UCSD-AML1 (cell line): ENCODE data around the gene GDF15.
"Not testable (repeated sequence)": the region's sequence is repeated elsewhere in the genome, so short reads cannot be mapped to it uniquely, and the experiment has no call there.

Experiments
- DNase-seq: peaks from one replicate; lab custom pipeline; 2025; ENCODE audit not compliant: unreplicated experiment; lab: John Stamatoyannopoulos, UW

Gene GDF15, protein sequence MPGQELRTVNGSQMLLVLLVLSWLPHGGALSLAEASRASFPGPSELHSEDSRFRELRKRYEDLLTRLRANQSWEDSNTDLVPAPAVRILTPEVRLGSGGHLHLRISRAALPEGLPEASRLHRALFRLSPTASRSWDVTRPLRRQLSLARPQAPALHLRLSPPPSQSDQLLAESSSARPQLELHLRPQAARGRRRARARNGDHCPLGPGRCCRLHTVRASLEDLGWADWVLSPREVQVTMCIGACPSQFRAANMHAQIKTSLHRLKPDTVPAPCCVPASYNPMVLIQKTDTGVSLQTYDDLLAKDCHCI

DNA sequence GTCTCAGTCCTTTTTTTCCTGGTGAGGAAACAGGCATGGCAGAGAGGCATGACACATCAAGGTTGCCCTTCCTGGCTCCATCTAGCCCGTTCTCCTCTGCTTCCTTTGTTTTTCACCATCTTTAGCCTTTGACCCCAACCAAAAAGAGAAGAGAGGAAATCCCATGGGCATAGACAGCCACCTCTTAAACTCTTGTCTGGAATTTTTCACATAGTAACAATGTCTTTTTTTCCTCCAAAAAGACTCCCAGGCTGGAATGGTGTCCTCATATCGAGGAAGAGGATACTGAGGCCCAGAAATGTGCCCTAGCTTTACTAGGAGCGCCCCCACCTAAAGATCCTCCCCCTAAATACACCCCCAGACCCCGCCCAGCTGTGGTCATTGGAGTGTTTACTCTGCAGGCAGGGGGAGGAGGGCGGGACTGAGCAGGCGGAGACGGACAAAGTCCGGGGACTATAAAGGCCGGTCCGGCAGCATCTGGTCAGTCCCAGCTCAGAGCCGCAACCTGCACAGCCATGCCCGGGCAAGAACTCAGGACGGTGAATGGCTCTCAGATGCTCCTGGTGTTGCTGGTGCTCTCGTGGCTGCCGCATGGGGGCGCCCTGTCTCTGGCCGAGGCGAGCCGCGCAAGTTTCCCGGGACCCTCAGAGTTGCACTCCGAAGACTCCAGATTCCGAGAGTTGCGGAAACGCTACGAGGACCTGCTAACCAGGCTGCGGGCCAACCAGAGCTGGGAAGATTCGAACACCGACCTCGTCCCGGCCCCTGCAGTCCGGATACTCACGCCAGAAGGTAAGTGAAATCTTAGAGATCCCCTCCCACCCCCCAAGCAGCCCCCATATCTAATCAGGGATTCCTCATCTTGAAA is at the start of gene GDF15:
Gene GDF15, plus strand, starts transcription at position 484 of the 868 bp plus-strand sequence. Its CDS starts 32 bp downstream, at position 516.
- DNase-seq: peak; percentile 49

DNA sequence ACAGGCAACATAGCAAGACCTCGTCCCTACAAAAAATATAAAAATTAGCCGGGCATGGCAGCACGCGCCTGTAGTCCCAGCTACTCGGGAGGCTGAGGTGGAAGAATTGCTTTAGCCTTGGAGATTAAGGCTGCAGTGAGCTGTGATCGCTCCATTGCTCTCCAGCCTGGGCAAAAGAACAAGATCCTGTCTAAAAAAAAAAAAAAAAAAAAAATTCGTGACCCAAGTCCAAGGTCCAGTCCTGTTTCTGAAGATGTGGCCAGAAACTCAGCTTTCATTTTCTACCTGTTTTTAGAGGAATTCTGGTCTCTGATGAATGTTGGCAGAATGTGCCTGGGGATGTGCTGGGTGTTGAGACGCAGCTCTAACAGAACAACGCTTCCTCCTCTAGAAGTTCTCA is 47.4 kb upstream of the GDF15 start:
- DNase-seq: no peak

DNA sequence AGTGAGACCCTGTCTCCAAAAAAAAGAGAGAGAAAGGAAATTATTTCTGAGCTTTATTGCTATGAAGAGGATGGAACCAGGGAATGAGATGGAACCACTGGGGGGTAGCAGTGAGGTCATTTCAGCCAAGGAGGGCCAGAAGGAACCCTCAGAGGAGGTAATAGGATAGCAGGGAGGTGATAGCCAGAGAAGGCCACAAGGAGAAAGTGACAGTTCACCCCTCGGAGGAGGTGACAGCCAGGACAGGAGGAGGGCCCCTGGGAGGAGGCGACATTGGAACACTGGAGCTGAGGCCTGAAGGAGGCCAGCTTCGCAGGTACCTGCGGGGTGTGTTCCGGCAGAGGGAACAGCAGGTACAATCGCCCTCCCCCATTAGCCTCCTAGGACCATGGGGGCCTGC is 46.2 kb upstream of the GDF15 start:
- DNase-seq: no peak

DNA sequence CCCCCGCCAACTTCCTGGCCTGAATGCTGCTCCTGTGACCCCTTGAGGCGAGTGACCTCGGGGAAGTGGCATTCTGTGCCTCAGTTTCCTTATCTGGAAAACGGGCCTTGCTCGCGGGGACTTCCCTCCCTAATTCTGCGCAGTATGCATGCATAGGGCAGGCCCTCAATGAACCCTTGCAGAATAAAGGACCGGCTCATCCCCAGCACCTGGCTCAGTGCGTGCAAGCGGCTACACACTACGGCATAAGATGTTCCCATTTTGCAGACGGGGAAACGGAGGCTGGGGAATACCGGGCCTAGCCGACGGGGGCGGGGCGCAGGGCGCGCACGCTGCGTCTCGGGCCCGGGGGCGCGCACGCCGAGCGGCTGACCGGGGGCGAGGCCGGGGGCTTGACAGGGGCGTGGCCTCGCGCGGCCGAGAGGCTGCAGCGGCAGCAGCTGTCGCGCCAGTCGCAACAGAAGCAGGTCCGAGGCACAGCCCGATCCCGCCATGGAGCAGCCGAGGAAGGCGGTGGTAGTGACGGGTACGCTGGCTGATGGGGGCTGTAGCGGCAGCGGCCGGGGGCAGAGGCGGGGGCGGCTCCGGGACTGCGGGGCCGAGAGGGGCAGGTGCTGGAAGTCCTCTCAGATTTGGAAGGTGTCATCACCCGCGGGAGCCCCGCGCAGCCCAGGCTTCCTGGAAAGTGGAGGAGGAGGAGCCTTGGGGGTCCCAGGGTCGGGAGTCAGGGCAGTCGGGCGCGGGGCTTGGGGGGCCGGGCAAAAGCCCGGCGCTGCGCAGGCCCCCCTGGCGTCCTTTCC is 45.6 kb upstream of the GDF15 start, which contains the start of gene PGPEP1:
Gene PGPEP1, plus strand, starts transcription at position 409 of the 800 bp plus-strand sequence. Its CDS starts 84 bp downstream, at position 493.
- DNase-seq: peak; percentile 76

DNA sequence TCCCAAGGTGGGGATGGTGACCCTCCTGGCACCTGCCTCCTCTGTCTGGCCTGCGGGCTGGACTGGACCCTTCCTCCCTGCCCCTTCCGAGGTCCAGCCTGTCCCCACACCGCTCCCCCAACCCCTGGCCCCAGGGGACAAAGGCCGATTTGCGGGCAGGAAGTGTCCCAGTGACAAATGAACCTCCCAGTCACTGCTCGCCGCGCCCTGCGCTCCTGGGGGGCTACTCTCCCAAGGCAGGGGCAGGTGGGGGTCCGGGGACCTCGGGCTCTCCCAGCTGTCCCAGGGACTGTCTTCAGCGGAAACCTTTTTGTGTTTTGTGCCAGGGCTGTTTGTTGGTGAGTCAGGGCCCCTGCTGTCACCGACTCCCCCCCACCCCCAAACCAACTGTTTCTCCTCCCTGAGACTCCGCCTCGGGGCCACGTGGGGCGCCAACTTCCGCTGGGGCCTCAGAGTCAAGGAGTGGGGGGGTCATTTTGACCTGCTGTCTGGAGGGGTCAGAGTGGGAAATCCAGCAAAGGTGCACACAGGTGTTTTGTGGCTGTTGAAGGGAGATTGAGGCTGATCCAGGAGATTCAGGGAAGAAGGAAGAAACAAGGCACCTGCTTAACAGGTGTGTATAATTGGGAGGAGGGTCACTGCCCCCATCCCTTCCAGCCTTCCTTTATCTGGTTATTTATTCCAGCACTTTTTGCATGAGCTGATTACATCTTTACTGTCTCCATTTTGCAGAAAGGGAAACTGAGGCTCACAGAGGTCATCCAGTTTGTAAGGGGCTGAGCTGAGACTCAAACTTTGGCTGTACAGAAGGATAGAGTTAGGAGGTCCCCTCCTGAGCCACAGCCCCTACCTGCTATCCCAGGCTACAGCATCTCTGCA is 44.7 kb upstream of the GDF15 start:
- DNase-seq: peak; percentile 67

DNA sequence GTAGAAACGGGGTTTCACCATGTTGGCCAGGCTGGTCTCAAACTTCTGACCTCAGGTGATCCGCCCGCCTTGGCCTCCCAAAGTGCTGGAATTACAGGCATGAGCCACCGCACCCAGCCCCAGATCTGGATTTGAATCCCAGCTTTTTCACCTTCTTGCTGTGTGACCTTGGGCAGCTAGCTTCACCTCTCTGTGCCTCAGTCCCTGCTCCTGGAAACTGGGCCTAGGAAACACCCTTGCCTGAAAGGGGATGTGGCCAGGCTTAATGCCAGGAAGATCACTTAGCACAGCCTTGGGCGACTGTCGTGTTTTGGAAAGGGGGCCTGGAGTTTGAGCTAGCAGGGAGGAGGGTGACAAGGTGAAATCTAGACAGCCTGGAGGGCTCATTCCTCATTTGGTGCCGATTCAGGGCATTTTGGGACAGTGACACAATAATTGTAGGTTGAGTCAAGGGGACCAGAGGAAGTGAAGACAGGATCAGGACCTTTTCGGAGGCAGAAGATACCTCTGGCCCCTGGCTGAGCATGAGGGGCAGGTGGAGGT is 43.8 kb upstream of the GDF15 start:
- DNase-seq: no peak

DNA sequence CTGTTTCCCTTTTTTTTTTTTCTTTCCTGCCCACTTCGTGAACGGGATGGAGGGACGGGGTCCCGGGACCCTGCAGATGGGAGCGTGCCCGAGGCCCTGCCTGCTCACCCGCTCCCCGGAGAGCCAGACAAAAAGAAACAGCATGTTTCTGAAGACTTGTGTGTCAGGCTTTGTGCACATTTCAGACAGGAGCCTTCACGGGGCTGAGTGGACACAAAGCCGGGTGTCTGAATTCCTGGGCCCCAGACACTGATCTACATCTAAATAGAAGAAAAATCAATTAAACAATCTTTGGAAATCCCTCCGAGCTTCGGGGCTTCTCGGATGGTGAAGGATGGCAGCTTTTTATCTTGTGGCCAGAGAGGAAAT is 41.4 kb upstream of the GDF15 start:
- DNase-seq: no peak

DNA sequence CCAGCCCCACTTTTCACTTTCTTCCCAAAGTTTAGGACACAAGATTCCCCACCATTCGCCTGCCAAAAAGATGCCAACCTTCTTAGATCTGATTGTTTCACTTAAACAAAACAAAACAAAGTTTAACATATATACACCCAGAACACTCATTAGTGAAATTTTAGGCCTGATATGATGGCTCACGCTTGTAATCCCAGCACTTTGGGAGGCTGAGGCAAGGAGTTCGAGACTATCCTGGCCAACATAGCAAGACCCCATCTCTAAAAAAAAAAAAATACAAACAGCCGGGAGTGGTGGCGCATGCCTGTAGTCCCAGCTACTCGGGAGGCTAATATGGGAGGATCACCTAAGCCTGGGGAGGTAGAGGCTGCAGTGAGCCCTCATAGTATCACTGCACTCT is 40.7 kb upstream of the GDF15 start:
- DNase-seq: no peak

DNA sequence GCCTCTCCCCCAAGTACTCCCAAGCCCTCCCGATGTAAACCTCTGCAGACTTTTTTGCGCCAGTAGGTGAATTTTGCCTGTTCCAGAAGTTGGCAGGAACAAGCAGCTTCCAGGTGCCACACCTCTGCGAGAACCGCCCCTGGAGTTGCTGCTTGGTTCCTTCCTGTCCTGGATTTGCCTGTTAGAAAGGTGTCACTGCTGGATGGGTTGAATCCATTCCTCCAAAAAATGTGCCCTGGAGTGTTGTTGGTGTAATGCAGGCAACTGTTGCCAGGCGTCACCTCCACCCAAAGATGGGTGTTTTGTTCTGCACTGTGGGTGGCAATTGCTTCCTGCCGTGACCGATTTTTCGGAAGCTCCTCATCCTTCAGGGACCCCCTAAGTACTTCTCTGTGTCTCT is 39.9 kb upstream of the GDF15 start:
- no peak for DNase-seq

DNA sequence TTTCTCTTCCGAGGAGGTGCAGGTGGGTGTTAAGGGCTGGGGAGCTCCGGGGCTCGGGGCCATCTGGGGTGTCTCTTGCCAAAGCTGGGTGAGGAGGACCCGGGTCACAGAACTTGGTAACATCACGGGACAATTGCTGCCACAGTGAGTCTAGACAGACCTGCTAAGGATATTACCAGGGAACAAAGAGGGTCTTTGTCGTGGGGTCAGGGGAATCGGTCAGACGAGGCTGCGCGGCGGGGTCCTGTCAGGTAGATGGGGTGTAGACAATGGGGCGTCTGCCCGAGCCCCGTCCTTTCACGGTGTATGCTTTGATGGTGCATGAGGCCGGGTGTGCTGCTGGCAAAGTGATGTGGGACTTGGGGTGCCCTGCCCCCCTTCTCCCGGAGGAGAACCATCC is 37.8 kb upstream of the GDF15 start:
- DNase-seq: no peak

DNA sequence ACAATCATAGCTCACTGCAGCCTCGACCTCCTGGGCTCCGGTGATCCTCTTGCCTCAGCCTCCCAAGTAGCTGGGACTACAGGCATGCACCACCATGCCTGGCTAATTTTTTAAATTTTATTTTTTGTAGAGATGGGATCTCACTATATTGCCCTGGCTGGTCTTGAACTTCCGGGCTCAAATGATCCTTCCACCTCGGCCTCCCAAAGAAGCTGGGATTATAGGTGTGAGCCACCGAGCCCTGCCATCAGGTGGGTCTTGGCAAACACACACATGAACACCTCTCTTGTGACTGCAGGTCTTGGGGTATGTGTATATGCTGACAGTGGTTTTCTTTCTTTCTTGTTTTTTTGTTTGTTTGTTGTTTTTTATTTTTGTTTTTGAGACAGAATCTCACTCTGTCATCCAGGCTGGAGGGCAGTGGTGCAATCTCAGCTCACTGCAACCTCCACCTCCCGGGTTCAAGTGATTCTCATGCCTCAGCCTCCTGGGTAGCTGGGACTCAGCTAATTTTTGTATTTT is 37.1 kb upstream of the GDF15 start:
- DNase-seq: not testable (repeated sequence)

DNA sequence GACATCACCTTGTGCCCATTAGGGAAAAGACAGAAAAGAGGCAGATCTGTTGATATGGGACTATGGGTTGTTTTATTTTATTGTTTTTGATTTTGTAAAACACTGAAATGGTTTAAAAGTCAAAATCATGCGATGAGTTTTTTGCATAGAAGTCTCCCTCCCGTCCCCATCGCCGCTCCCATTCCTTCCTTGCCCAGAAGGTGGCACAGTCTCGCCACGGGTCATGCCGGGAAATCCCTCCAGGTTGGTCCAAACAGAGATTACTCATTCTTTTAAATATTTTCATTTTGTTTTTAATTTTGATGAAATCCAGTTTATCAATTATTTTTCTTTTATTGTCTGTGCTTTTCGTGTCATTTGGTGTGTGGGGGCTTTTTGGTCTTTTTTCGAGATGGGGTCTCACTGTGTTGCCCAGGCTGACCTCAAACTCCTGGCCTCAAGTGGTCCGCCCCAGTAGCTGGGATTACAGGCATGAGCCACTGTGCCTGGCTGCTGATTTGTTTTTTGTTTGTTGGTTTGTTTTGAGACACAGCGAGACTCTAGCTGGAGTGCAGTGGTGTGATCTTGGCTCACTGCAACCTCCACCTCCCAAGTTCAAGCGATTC is 36.3 kb upstream of the GDF15 start:
- peak; percentile 63 for DNase-seq

DNA sequence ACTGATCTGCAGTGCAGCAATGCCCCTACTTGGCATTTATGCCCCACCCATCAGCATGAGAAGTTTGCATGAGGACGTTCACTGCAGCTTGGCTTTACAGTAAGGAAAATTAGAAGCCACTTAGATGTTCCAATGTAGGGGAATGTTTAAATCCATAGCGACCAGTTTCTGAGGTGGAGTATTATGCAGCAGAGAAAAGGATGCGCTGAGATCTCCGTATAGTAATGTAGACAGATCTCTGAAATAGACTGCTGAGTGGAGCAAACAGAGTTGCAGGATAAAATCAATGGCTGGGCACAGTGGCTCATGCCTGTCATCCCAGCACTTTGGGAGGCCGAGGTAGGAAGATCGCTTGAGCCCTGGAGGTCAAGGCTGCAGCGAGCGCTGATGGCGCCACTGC is 35.5 kb upstream of the GDF15 start:
- DNase-seq: no peak

DNA sequence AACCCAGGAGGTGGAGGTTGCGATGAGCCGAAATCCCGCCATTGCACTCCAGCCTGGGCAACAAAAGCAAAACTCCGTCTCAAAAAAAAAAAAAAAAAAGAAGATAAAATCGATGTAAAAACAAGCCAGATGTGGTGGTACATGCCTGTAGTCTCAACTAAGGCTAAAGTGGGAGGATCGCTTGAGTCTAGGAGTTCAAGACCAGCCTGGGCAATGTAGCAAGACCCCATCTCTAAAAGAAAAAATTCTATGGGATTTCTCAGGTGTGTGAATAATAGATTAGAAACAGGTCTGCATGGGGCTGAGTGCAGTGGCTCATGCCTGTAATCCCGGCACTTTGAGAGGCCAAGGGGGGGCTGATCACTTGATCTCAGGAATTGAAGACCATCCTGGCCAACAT is 34.4 kb upstream of the GDF15 start:
- DNase-seq: no peak

DNA sequence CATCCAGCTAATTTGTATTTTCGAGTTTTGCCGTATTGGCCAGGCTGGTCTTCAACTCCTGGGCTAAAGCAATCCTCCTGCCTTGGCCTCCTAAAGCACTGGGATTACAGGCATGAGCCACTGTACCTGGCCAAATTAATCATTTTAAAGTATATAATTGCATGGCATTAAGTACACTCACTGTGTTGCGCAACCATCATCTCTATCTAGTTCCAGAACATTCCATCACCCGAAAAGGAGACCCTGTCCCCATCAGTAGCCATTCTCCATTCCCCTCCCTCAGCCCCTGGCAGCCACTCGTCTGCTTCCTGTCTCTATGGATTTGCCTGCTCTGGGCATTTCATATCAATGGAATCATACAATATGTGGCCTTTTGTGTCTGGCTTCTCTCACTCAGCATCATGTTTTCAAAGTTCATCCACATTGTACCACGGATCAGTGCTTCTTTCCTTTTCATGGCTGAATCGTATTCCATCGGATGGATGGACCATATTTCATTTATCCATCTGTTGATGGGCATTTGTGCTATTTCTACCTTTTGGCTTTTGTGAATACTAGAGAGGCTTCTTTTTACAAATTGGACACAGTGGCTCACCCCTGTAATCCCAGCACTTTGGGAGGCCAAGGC is 32.5 kb upstream of the GDF15 start:
- no peak for DNase-seq

DNA sequence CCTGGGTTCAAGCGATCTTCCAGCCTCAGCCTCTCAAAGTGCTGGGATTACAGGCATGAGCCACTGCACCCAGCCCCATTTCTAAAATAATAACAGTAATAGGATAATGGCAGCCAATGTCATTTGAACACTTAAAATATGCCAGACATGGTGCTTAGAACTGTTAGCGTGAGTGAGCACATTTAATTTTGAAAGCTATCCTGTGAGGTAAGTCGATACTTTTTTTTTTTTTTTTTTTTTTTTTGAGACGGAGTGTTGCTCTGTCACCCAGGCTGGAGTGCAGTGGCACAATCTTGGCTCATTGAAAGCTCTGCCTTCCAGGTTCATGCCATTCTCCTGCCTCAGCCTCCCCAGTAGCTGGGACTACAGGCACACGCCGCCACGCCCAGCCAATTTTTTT is 31.2 kb upstream of the GDF15 start:
- not testable (repeated sequence) for DNase-seq

DNA sequence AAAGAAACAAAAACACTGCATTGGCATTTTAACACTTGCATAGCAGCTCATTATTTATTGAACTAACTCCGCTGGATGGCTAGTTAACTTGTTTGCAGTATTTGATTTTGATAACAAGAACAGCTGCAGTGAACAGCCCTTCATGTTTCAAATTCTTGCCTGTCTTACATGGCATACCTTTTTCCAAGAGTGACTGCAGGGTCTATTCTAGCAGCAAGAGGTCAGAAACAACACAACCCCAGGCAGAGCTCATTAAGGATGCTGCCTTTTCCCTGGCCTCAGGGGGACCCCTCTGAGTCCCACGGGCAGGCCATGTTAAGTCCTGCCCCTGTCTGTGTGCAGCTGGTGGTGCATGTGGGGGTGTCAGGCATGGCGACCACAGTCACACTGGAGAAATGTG is 28.9 kb upstream of the GDF15 start:
- no peak for DNase-seq

DNA sequence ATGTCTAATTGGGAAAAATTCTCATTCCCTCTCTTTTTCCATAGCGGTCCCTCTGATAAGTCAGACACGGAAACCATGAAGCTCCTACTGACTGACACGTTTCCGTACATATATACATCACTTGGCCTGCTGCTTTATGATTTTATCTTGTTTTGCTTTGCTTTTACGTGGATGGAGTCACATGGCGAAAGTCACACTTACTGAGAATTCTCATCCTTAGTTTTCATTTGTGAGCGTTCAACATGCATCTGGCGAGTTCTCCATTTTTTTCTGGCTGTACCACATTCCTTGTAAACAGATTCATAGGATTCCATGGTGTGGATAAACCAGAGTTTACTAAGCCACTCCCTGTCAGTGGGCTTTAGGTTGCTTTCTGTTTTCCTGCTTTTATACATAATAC is 24.3 kb upstream of the GDF15 start:
- no peak for DNase-seq

DNA sequence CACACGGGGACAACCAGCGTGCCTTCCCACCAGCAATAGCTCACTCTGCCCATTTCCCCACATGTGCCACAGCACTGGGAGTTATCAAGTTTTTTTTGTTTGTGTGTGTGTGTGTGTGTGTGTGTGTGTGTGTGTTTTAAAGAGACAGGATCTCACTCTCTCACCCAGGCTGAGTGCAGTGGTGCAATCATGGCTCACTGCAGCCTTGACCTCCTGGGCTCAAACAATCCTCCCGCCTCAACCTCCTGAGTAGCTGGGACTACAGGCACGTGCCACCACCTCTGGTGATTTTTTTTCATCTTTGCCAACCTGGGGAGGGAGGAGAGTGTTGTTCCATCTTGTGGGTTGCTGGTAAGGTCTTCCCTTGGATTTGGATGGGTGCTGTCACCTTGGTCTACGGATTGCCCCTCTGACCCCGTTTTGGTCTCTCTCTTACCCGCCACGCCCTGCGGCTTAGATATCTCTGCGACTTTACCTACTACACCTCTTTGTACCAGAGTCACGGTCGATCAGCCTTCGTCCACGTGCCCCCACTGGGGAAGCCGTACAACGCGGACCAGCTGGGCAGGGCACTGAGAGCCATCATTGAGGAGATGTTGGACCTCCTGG is 22.9 kb upstream of the GDF15 start:
- DNase-seq: no peak
